Stimulated activated CD4-positive, alpha-beta T cell treated with anti-CD3 and anti-CD28 coated beads, Interleukin-12 subunit alpha, Interleukin-12 subunit beta, amount 100 ng/mL, for 4 hours (primary cell): ENCODE results near the gene PLLP.

Source experiments
- DNase-seq: peaks from one replicate; pipeline ENCODE4 v3.0.0-alpha.2; 2020

PLLP gene

DNA sequence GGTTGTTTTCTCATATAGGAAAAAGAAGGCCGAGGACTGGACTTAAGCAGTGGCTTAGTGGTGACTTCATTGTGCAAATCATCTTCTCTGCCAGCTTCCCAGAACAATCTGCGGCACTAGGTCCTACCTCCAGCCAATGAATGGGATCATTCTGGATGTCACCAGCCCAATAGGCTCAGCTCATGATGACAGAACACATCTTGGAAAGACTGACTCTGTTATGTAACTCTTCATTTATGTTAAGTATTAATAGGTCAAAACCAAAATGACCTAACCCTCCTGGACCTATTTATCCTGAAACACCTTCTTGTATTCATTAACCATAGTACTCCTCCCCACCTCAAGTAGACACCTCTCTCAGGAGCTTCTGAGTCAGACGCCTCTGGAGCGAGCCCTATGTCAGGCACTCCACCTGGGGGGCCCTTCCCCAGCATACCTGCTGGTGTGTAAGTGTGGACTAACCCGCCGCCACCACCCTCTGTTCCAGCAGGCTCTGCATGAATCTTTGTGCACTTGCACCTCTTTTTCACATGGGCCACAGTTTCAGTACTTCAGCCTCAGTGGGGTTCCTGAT, 32.2 kb downstream of the PLLP start:
- DNase-seq, result no peak

DNA sequence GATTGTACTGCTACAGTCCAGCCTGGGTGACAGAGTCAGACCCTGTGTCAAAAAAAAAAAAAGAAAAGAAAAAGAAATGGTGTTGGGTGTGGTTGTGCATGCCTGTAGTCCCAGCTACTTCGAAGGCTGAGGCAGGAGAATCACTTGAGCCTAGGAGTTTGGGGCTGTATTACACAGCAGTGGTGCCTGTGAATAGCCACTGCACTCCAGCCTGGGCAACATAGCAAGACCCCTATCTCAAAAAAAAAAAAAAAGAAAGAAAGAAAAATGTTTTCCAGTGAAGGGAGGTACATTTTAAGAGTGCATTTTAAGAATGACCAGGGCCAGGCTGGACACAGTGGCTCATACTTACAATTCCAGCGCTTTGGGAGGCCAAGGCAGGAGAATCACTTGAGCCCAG, 33.1 kb downstream of the PLLP start:
- no peak for DNase-seq

DNA sequence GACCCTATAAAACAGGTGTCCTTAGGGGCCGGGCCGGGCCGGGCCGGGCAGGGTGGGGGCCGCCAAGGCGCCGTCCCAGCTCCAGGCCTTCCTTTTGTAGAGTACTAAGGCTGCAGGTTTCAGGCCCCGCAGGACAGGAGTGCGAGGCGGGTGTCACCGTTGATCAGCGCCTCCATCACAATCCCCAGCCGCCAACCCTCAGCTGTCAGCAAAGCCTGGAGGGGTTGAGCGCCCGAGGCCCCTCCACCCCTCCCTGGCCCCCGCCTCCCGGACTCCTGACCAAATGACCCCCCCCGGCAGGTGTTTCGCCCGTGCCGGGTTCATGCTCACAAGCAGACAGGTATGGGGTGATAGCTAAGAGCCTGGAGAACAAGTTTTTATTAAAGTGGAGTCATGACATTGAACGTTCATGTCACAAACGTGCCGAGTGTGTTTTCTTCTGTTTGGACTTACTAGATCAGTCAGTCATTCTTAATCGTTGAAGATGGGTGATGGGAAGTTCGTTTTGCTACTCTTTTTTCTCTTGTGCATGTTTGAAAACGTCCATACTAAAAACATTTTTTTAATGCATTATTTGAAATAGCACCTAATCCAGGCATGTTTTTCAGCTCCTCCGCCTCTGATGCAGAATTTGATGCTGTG, 38.9 kb downstream of the PLLP start:
- no peak for DNase-seq

DNA sequence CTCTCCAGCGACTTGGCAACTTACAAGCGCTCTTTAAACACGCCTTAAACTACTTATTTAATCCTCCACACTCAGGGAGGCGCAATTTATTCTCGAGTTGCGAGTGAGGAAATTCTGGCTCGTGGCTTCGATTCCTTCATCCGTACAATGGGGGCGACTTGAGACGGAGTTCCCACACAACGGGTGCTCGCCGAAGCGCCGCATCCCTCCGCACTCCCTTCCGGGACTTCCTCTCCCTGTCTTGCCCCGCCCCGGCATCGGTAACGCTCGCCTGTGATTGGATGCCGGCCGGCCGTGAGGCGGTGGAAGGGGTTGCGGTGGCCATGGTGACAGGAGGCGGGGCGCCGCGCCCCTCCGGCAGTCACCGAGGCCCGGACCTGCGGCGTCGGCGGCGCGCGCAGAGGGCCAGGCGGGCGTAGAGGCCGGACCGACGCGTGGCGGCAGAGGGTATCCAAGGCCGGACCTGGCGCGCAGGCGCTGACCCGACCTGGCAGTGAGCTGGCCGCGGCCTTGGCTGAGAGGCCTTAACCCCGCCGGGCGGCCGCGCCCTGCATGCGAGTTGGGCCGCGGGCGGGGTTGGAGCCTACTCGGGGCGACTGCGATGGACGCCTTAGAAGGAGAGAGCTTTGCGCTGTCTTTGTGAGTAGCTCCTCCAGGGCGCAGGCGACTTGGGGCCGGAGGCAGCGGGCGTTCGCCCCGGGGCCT, 39.6 kb downstream of the PLLP start, which contains the start of gene ARL2BP:
ARL2BP (plus strand) TSS at position 493 of the 705 bp plus-strand sequence; CDS start at position 602, 109 bp downstream.
- peak; percentile 96 for DNase-seq

DNA sequence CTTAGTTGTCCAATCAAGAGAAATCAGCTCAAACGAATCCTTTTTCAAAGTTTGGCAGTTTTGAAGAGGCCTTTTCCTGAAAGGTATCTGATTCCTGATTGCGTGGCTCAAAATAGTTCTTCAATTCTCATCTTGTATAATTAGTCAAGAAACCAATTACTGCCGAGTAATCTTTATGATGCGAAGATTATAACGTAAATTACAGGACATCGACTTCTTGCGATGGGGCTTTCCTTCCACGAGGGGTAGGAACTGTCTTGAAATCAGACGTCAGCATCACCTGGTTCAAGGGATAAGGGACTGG, 40.1 kb downstream of the PLLP start:
- no peak for DNase-seq

DNA sequence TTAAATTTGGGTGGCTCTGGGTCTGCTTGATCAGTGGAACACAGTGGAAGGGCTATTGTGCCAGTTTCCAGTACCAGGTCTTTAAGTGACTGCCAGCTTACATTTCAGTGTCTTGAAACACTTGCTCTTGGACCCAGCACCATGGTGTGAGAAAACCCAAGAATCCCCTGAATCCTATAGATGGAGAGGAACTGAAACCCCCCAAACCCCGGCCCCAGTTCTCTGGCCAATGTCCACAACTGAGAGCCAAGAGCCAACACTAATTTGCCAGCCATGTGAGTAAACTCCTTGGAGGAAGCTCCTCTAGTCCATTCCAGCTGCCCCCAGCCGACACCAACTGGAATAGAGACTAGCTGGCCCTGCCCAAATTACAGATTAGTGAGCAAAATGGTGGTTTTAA, 41.8 kb downstream of the PLLP start:
- no peak for DNase-seq

DNA sequence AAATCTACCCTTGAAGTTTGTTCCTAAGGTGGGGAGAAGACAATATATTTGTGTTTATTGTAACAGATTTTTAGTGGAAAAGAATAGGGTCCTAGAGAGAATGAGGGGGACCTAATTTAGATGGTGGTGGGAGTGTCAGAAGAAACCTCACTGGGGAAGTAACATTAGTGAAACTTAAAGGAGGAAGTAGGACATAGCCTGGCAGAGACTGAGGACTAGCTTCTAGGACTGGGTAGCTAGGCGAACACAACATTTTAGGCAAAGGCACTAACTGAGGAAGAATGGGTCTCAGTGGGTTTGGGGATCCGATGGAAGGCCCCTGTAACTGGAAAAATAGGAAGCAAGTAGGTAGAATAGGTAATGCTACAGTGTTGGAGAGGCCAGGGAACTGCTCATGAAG, 43.6 kb downstream of the PLLP start:
- no peak for DNase-seq

DNA sequence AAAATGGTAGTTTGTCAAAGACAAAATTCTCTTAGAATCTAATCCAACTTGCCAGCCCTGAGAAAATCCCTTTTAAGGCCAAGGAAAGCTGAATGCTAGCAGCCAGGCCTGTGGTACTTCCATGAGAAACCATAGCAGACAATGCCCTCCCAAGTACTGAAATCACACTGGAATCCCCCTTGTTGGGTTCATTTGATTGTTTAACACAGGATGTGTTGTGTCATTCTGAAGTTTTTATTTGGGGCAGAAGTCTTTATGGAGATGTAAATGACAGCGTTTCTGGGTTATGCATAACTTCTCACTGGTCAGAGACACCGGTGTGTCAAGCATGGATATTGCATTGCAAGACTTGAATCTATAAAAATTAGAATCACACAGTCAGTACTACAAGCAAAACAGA, 45.4 kb downstream of the PLLP start:
- DNase-seq, result no peak

DNA sequence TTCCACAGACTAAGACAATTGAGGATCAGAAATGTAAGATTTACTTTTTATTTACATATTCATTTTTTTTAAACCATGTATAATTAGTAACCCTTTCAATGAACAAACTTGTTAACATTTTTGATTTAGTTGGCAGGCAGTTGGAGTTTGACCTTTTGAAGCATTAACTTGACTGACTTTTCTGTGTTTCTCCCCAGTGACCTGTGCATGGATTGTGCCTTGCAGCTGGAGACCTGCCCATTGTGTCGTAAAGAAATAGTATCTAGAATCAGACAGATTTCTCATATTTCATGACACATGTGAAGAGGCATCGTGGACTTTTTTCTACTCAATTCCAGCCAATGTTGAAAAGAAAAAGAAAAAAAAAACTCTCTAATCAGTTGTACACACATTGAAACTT, 45.8 kb downstream of the PLLP start:
- no peak for DNase-seq

DNA sequence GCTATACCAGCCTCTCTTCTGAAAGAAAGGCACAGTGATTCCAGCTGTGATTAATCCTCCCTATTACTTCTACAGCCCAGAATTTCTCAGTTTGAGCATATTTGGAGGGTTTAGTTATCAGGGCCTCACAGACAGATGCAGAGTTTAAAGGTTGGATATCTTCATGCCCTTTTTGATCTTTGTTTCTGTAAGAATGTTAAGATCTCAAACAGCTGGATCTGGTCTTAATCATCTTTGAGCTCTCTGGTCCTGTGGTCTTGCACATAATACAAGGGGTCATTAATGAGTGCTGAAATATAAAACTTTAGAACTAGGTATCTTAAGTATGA, 48.5 kb downstream of the PLLP start:
- no peak for DNase-seq

DNA sequence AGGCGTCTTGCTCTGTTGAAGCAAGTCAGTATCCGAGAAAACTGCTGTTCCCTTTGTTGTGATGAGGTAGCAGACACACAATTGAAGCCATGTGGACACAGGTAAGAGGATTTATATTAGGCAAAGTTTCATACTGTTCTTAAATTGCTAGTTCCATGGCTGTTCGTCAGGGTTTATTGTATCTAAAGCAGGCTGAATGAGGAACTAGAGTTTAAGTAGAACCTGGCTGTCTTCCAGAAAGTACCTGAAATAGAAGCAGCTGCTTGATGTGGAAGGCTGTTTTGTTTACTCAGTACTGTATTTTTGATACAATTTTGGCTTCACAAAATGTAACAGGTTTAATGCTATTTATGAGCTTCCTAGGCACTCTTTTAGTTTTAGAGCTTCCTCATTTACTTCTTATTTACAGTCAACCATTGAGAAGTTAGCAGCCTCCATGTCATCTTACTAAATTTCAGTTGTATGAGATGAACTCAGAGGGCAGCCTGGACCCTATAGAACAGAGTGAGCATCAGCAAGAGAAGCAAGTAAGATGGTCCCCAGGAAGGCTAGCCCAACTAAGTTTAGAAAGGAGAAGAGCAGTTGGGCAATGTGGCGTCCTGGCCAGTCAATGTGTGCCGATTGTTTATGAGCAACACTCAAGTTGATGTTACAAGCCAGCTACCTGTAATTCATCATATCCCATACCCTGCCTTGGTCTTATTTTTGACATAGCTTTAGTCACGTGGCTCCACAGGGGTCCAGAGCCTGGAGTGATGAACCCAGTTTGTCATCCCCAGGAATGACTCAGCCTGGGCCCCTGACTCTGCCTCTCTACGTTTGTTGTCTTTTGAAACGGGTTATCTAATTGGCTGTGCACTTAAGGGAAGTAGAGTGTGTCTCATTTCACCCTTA, 49.1 kb downstream of the PLLP start:
- no peak for DNase-seq

DNA sequence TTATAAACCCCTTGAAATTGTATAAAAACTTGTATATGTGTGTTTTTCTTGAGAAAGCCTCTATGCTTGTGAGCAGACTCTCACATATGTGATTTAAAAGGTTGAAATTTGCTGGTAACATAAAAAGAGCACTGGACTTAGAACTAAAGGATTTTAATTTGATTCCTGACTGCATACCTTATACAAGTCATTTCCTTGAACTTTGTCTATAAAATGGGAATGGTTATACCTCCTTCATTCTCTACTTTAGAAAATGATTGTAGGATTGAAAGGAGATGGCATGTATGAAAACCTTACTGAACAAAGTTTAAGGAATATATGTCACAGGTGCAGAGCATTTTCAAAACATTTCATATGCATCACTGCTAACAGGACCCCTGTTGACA, 49.8 kb downstream of the PLLP start:
- no peak for DNase-seq

DNA sequence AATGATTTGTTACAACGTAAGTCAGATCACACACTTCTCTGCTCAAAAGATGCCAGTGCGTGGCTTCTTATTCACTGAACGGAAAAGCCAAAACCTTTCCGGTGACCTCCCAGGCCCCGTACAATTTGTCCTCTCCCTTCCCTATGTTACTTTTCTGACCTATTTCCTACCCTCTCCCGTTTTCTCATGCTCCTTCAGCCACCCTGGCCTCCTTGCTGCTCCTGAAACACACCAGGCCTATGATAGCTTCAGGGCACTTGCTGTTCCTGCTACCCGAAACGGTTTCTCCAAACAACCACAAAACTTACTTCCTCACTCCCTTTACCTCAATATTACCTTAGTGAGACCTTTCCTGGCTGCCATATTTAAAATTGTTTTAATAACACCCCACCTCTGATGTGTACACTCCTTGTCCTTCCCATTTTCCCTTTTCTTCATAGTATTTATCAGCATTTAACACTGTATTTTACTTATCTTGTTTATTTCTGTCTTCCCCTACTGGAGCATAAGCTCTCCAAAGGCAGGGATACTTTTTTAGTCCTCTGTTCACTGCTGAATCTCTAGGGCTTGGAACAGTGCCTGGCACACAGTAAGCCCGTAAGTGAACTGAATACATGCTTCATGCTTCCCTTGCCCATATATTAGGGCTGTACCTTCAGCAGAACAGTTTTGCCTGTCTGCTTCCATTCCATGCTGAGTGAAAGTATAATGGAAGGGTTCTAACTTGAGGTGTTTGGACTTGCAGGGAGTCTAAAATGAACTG, 50.3 kb downstream of the PLLP start:
- DNase-seq, result no peak

DNA sequence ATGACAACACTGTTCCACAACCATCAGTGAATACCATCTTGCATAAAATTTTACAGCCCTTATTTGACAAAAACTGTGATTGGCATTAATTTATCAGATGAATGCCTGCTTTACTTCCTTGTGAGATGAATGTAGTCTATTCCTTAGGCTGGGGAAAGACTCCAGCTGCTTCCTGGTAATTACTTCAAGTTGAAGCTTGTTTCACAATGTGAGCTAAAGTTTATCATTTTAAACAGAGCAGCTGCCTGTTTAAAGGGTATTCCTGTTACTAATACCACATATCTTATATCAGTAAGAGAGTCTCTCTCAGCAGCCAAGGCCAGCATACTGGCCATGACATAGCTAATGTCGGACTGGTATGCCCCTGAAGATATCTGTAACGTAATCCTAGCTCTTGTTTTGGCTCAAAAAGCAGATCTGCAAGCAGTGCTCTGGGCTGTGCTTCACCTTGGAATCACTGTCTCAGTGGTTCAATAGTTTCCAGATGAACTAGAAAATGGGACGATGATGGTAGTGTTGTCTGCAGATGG, 52.6 kb downstream of the PLLP start:
- no peak for DNase-seq

DNA sequence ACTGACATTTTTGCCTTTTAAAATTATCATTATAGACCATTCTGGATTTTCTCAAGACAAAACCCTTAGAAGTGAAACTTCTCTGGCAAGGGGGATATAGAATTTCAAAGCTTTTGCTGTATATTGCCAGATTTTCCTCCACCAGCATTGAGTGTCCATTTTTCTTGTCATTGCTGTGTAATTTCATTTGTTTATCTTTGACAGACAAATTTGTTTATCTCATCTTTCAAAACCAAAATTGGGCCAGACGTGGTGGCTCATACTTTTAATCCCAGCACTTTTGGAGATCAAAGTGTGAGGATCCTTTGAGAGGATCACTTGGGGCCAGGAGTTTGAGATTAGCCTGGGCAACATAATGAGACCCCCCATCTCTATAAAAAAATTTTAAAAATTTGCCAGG, 55.4 kb downstream of the PLLP start:
- no peak for DNase-seq

DNA sequence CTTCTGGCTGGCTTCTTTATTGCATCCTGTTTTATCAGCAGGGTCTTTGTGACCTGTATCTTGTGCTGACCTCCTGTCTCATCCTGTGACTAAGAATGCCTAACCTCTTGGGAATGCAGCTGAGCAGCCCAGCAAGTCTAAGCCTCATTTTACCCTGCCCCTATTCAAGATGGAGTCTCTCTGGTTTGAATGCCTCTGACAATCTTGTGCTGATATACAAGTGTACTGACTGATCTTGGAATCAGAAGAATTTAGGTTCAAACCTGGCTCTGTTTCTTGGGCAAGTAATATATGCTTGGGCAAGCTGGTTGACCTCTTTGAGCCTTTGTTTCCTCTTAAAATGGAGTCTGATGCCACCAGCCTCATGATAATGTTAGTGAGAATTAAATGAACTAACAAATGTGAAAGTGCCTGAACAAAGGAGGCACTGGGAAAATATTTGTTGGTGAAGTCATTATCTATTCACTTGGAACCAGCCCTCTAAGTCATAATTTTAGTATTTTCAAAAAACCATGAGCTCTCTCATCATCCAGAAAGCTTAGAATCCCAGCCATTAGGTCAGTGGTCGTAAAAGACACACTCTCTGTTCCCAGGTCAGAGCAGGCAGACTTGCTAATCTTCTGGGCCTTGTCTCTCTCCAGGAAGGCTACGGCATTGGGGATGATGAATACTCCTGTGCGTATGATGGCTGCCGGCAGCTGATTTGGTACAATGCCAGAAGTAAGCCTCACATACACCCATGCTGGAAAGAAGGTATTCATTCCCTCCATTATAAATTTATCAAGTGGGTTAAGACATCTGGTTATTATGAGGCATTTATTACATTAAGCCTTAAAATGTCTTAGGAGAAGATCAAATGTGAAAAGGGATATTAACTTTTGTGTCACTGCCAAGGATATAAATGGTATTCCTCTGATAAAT, 57.5 kb downstream of the PLLP start:
- DNase-seq, result no peak

DNA sequence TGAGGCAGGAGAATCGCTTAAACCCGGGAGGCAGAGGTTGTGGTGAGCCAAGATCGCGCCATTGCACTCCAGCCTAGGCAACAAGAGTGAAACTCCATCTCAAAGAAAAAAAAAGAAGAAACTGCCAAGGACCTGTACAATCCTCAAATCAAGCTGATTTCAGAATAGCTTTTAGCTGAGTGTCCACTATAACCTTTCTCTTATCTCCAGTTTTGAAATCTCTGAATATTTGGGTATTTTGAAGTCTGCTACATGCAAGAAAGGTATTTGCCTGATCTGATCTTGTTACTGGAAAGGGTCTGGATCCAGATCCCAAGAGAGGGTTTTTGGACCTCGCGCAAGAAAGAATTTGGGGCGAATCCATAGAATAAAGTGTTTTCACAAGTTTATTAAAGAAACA, 58.5 kb downstream of the PLLP start:
- DNase-seq, result no peak

DNA sequence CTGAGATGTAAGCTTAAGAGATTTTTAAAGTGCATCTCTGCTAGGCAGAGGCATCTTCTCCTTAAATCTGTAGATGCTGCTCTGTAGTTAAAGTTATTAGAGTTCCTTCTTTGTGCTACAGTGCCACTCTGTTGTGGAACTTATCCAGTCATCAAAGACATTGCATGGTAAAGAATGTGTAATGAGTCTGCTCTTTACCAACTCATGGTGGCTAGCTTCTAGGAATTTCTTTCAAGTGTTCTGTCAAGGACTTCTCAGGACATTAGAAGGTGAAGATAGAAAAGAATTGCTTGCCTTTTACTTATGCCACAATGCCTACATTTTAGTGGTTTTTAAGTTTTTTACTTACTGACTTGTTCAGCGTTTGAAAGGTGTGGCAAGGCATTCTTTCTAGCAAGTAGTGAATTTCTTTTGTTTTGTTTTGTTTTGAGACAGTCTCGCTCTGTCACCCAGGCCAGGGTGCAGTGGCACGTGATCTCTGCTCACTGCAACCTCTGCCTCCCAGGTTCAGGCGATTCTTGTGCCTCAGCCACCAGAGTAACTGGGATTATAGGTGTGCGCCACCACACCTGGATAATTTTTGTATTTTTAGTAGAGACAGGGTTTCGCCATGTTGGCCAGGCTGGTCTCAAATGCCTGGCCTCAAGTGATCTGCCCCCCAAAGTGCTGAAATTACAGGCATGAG, 59.7 kb downstream of the PLLP start:
- no peak for DNase-seq

DNA sequence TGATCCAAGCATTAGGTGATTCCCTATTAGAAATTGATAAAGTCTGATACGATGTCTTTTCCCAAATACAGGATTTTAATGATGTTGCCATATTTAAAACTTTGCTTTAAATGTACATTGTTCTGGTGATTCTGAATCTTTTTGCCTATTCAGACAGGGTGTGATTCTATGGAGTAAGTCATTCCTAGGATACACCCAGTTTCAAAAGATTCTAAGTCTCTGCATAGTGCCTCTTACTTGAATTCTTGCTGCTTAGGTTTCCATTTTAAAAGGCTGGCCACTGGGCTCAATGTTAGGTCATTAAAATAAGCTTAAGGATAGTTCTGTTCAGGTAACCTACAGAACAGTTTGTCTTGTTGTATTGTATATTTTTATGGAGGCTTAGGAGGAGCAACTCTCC, 61.4 kb downstream of the PLLP start:
- no peak for DNase-seq

DNA sequence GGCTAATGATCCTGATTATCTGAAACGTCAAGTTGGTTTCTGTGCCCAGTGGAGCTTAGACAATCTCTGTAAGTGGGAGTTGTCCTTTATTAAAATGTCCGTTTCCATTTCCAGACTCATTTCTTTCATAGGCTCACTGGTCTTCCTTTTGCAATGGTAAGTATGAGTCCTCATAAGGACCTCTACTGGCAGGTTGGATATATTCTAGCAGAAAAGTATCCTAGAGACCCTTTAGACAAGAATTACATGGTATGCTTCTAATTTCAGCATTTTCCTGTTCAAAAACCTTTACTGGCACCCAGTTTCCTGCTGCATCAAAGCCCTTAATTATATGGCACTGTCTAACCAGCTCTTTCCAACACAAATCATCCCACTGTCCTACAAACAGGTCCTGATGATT, 67.5 kb downstream of the PLLP start:
- no peak for DNase-seq

DNA sequence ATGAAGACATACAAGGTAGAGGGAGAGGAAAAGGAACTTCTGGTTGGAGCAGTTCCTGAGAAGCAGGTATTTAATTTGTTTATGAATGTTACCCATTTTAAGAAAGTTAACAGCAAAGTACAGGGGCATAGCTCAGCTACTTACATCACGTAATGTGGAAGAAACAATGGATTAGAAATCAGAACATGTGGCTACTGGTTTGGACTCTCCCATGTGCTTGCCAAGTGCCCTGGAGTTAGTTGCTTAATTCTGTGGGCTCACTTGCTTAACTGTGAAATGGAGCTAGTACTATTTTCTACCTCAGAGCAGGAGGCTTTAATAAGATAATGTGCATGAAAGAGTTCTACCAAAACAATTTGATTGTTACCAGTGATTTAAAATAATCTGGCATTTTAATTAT, 71.0 kb downstream of the PLLP start:
- no peak for DNase-seq
